Testis (tissue), 3 donors: ENCODE data around the gene RFC3. TPM values are rescaled to one million over a fixed set of nuclear protein-coding genes. Genes with fewer than 3 reads are reported as not detected.
"Not testable (repeated sequence)": the region's sequence is repeated elsewhere in the genome, so short reads cannot be mapped to it uniquely, and the experiment has no call there.

Experiments used
- DNase-seq: peaks from one replicate; pipeline ENCODE4 v3.0.0-alpha.2; 2019
- H3K27ac ChIP-seq, 2 donors: fragments of 200-600 bp; sonication (generic); one replicate each; pipeline ENCODE4 v1.5.1; 2019
- H3K27me3 ChIP-seq: fragments of 200-600 bp; sonication (generic); one replicate; pipeline ENCODE4 v1.5.1; 2019
- H3K36me3 ChIP-seq: fragments of 200-600 bp; sonication (generic); one replicate; pipeline ENCODE4 v1.5.1; 2017; ENCODE audit warnings: low read depth; ENCODE audit errors: missing control alignments
- H3K4me1 ChIP-seq: fragments of 200-600 bp; sonication (generic); one replicate; pipeline ENCODE4 v1.5.1; 2019
- H3K4me3 ChIP-seq, 2 donors: fragments of 200-600 bp; sonication (generic); one replicate each; pipeline ENCODE4 v1.5.1; 2017 to 2019
- H3K9me3 ChIP-seq: fragments of 200-600 bp; sonication (generic); one replicate; pipeline ENCODE4 v1.5.1; 2017
- CTCF ChIP-seq, 3 experiments: fragments of 450-650 bp in 2 of 3; fragments of 200-600 bp in 1 of 3; sonication (generic) in 1 of 3; IDR thresholded peaks; one replicate each; pipeline ENCODE4 v1.5.1; 2016 to 2019; ENCODE audit warnings: antibody characterized with exemption in 3 of 3, mild to moderate bottlenecking in 2 of 3, moderate library complexity in 1 of 3
- POLR2A ChIP-seq: fragments of 450-650 bp; IDR thresholded peaks from one replicate; pipeline ENCODE4 v1.6.1; 2017; ENCODE audit warnings: antibody characterized with exemption, mild to moderate bottlenecking, moderate library complexity
- WGBS, 2 donors: methylation state at CpG; one replicate each; pipeline ENCODE4 v1.1.5; 2018; 5-methylcytosine and 5-hydroxymethylcytosine counted together
- intact Hi-C: fragments of 100-400 bp; cut with DNase I; formaldehyde crosslinking; loops from one replicate; pipeline ENCODE4 v1.15.1; 2023; ENCODE audit warnings: low total_unique reads
- polyA plus RNA-seq: library from polyadenylated mRNA; stranded (reverse); fragments of 350-450 nt; fragmentation: Illumina TruSeq; extraction: RNeasy Lipid Tissue Mini Kit (QIAGEN cat#74804); gene quantifications from one replicate; pipeline ENCODE4 v1.2.3, GENCODE V29; 2014; ENCODE audit warnings: low read depth, low replicate concordance; ENCODE audit not compliant: insufficient read depth
- total RNA-seq, 2 donors: library from RNA; depleted of rRNA; stranded (reverse); fragments of >200 nt; gene quantifications; one replicate each; pipeline ENCODE4 v1.2.3, GENCODE V29; 2016

Gene RFC3
- total and polyA plus RNA-seq, 3 donors from 2014 or later: 20.2 to 42.2 (median 35.1) TPM

DNA sequence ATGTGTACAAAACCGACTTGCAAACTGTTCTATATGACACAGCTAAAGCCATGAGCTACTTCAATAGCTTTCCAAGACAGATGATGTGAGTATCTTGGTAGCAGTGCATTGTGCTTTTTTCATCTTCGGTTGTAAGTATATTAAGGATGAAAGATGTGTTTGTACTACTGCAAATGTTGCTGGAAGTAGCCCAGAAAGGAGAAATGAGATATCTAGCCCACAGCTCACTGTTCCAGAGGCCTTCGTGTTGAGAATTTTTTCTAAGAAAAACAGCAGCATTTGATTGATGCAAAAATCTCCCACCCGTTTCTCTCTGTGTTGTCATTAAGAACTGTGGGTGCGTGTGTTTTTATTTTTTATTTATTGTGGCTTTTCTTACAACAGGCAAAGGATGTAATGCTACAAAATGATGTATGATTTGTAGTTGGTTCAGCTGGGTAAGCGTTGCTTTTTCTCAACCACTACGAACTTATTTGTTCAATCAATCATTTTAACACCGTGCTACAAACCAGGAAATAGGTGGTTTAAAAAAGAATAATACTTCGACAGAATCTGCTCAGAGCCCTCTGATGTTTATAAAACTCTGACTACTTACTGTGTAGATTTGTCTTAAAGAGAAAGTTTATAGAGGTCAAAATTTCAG, 41.6 kb upstream of the RFC3 start:
- no peak overlapping the region for H3K27ac ChIP-seq
- intact Hi-C loops: no loop called here
- no peaks in the 10 kb centered on the region for H3K36me3 ChIP-seq
- whole genome bisulfite sequencing, 2 donors: 57 to 59% methylated on average over 9 of the region's 9 CpGs
- no peak for TF ChIP-seq POLR2A
- TF ChIP-seq CTCF (IDR thresholded peaks at IDR 0.05): no peak
- H3K4me3 ChIP-seq: no peak overlapping the region
- no peak for DNase-seq
- H3K9me3 ChIP-seq: no peaks in the 10 kb centered on the region
- peaks cover 3% of the 10 kb centered on the region for H3K4me1 ChIP-seq
- H3K27me3 ChIP-seq: no peaks in the 10 kb centered on the region

DNA sequence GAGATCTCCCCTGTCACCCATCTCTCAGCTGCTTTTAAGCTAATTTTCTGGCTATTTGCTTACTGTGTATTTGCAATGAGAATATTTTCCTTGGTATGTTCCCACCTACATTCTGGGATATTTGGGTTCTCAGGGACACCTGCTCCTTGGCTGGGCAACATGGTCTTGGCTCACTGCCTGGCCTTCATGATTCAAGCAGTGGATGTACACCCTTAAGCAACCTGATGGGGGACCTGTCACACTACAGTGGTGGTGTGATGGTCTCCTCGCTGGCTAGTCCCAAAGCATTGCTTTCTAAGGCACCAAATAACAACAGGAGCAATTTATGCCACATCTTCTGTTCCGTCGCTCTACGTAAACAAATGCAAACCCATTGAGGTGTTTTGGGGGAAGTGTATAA, 35.3 kb upstream of the RFC3 start:
- Histone ChIP-seq H3K27me3 (no peaks in the 10 kb centered on the region), H3K4me3 (no peak overlapping the region), H3K4me1 (no peaks in the 10 kb centered on the region), H3K36me3 (no peaks in the 10 kb centered on the region), H3K9me3 (no peaks in the 10 kb centered on the region), H3K27ac (no peak overlapping the region)
- DNase-seq: no peak
- WGBS, 2 donors: 73 to 87% methylated on average over 4 of the region's 4 CpGs
- TF ChIP-seq CTCF (IDR thresholded peaks at IDR 0.05): no peak
- TF ChIP-seq POLR2A: no peak
- intact Hi-C loops: no loop called here

DNA sequence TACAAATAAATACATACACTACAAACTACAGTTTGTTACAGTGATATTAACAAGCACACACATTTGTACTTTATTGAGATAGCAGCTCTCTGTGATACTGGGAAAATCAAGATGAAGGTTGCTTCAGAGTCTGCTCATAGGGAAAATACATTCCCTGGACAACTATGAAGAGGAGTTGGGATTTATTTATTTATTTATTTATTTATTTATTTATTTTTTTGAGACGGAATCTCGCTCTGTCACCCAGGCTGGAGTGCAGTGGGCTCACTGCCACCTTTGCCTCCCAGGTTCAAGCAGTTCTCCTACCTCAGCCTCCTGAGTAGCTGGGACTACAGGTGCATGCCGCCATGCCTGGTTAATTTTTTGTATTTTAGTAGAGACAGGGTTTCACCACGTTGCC, 34.7 kb upstream of the RFC3 start:
- H3K4me3 ChIP-seq, H3K4me1 ChIP-seq, intact Hi-C loops, H3K36me3 ChIP-seq, H3K27ac ChIP-seq, H3K27me3 ChIP-seq, DNase-seq, H3K9me3 ChIP-seq: not testable (repeated sequence)
- WGBS, 2 donors: 47 to 73% methylated on average over 4 of the region's 4 CpGs

DNA sequence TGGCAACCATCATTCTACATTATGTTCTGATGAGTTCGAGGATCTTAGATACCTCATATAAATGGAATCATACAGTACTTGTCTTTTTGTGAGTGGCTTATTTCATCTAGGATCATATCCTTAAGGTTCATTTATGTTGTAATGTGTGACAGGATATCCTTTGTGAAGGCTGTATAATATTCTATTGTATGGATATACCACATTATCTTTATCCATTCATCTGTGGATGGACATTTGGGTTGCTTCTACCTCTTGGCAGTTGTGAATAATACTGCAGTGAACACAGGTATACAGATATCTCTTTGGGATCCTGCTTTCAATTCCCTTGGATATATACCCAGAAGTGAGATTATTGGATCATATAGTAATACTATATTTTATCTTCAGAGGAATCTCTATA, 33.2 kb upstream of the RFC3 start:
- Histone ChIP-seq H3K36me3 (no peaks in the 10 kb centered on the region), H3K4me3 (no peak overlapping the region), H3K4me1 (no peaks in the 10 kb centered on the region), H3K27ac (no peak overlapping the region), H3K27me3 (no peaks in the 10 kb centered on the region), H3K9me3 (no peaks in the 10 kb centered on the region)
- 97 to 98% methylated on average over 1 of the region's 1 CpG for WGBS, 2 donors
- intact Hi-C loops: no loop called here
- no peak for TF ChIP-seq POLR2A
- TF ChIP-seq CTCF (IDR thresholded peaks at IDR 0.05): no peak
- DNase-seq: no peak

DNA sequence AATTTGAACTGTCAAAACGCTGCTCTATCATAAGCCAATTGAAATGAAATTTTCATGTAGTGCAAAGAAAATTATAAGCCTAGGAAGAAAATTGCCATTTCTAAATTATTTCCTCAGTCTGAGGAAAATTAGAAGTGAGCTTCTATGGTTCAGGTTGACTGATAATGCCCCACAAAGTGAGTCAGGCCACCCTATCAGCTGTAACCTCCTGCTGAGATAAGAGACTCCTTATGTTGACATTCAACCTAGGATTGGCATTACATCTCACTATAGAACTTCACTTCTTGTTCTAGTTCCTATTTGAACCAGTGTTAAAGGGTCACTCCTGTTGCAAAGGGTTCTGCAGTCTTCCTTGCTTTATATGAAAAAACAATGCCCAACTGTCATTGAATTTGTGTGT, 32.6 kb upstream of the RFC3 start:
- no peaks in the 10 kb centered on the region for H3K36me3 ChIP-seq
- 90 to 91% methylated on average over 1 of the region's 1 CpG for WGBS, 2 donors
- no peak for DNase-seq
- no peak overlapping the region for H3K27ac ChIP-seq
- TF ChIP-seq CTCF (IDR thresholded peaks at IDR 0.05) (no peak), POLR2A (no peak)
- no peak overlapping the region for H3K4me3 ChIP-seq
- no peaks in the 10 kb centered on the region for H3K27me3 ChIP-seq
- intact Hi-C loops: no loop called here
- H3K4me1 ChIP-seq: no peaks in the 10 kb centered on the region
- no peaks in the 10 kb centered on the region for H3K9me3 ChIP-seq
